ENCODE results near the gene NLRP8.
"Not testable (repeated sequence)": the region's sequence is repeated elsewhere in the genome, so short reads cannot be mapped to it uniquely, and the experiment has no call there.

- TF ChIP-seq, protein P1, sequence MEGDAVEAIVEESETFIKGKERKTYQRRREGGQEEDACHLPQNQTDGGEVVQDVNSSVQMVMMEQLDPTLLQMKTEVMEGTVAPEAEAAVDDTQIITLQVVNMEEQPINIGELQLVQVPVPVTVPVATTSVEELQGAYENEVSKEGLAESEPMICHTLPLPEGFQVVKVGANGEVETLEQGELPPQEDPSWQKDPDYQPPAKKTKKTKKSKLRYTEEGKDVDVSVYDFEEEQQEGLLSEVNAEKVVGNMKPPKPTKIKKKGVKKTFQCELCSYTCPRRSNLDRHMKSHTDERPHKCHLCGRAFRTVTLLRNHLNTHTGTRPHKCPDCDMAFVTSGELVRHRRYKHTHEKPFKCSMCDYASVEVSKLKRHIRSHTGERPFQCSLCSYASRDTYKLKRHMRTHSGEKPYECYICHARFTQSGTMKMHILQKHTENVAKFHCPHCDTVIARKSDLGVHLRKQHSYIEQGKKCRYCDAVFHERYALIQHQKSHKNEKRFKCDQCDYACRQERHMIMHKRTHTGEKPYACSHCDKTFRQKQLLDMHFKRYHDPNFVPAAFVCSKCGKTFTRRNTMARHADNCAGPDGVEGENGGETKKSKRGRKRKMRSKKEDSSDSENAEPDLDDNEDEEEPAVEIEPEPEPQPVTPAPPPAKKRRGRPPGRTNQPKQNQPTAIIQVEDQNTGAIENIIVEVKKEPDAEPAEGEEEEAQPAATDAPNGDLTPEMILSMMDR (IDR thresholded peaks at IDR 0.05; ENCODE audit: poor library complexity, severe bottlenecking) = not testable (repeated sequence)
- not testable (repeated sequence) for TF ChIP-seq EP300 (conservative IDR thresholded peaks at IDR 0.05; ENCODE audit: poor library complexity, severe bottlenecking); EZH2 (IDR thresholded peaks at IDR 0.05; ENCODE audit: borderline replicate concordance, insufficient read depth, low read length, poor library complexity, severe bottlenecking); MXI1 (conservative IDR thresholded peaks at IDR 0.05; ENCODE audit: poor library complexity, severe bottlenecking); SMC3 (conservative IDR thresholded peaks at IDR 0.05; ENCODE audit: poor library complexity); POLR2AphosphoS5 (IDR thresholded peaks at IDR 0.05)
Observed at GRCh38 chr19:56020355-56020975, 72.8 kb downstream of the NLRP8 start.

Measured in neural cell (in vitro differentiated cells).